Left ventricle myocardium inferior (tissue), 1 donor: ENCODE results near the gene SSR1. TPM values are rescaled to one million over a fixed set of nuclear protein-coding genes. Genes with fewer than 3 reads are reported as not detected.

Experiments
- DNase-seq: peaks from one replicate; pipeline ENCODE4 v3.0.0-alpha.2; 2020
- H3K27ac ChIP-seq: fragments of 200-600 bp; replicated peaks from 2 replicates; pipeline ENCODE4 v1.8.0; 2021
- H3K27me3 ChIP-seq: fragments of 200-600 bp; 2 replicates; pipeline ENCODE4 v1.8.0; 2021; ENCODE audit warnings: low read depth
- H3K36me3 ChIP-seq: fragments of 200-600 bp; 2 replicates; pipeline ENCODE4 v1.8.0; 2021
- H3K4me1 ChIP-seq: fragments of 200-600 bp; 2 replicates; pipeline ENCODE4 v1.8.0; 2021
- H3K4me3 ChIP-seq: fragments of 200-600 bp; 2 replicates; pipeline ENCODE4 v1.8.0; 2021; ENCODE audit warnings: mild to moderate bottlenecking, moderate library complexity
- H3K9me3 ChIP-seq: fragments of 200-600 bp; replicated peaks from 2 replicates; pipeline ENCODE4 v1.8.0; 2021
- CTCF ChIP-seq: fragments of 200-600 bp; IDR thresholded peaks from 2 replicates; pipeline ENCODE4 v1.8.0; 2021; ENCODE audit warnings: antibody characterized with exemption, mild to moderate bottlenecking, borderline replicate concordance
- intact Hi-C: fragments of 100-400 bp; cut with micrococcal nuclease; formaldehyde crosslinking; loops from one replicate; pipeline ENCODE4 v1.11.0; 2022
- total RNA-seq: library from RNA; stranded (reverse); fragmentation: NEBNext Ultra II Directional; extraction: Animal tissue kit (Norgen Biotek cat#: 25700); gene quantifications from one replicate; pipeline ENCODE4 v1.2.1, GENCODE V29; 2021
- donor health status: DM: no; HTN: yes; CAD: no; lungs with severe emphysema.

SSR1 gene
- total RNA-seq, 1 donor from 2014 or later: 53.4 TPM

- Histone ChIP-seq H3K27me3 (no peaks in the 10 kb centered on the region), H3K36me3 (peaks cover 24% of the 10 kb centered on the region), H3K4me3 (no peak overlapping the region), H3K9me3 (no peaks in the 10 kb centered on the region), H3K27ac (peak overlapping the region; percentile 70), H3K4me1 (peaks cover 48% of the 10 kb centered on the region)
- no peak for DNase-seq
- intact Hi-C loops: no loop called here
- TF ChIP-seq CTCF: no peak
These were observed 71.0 kb downstream of the SSR1 start for GRCh38 chr6:7241709-7242645.

GRCh38 chr6:7241160-7241559, 71.8 kb downstream of the SSR1 start:
- no peaks in the 10 kb centered on the region for H3K9me3 ChIP-seq
- peaks cover 55% of the 10 kb centered on the region for H3K4me1 ChIP-seq
- TF ChIP-seq CTCF: no peak
- intact Hi-C loops: no loop called here
- H3K4me3 ChIP-seq: no peak overlapping the region
- DNase-seq: no peak
- peaks cover 15% of the 10 kb centered on the region for H3K36me3 ChIP-seq
- peak overlapping the region; percentile 70 for H3K27ac ChIP-seq
- no peaks in the 10 kb centered on the region for H3K27me3 ChIP-seq

- peaks cover 12% of the 10 kb centered on the region for H3K36me3 ChIP-seq
- H3K4me1 ChIP-seq: peaks cover 63% of the 10 kb centered on the region
- intact Hi-C loops: no loop called here
- no peaks in the 10 kb centered on the region for H3K27me3 ChIP-seq
- H3K9me3 ChIP-seq: no peaks in the 10 kb centered on the region
- TF ChIP-seq CTCF: no peak
- no peak overlapping the region for H3K4me3 ChIP-seq
- no peak for DNase-seq
- H3K27ac ChIP-seq: peak overlapping the region; percentile 70
These were observed 72.6 kb downstream of the SSR1 start for GRCh38 chr6:7240351-7240750.

DNA sequence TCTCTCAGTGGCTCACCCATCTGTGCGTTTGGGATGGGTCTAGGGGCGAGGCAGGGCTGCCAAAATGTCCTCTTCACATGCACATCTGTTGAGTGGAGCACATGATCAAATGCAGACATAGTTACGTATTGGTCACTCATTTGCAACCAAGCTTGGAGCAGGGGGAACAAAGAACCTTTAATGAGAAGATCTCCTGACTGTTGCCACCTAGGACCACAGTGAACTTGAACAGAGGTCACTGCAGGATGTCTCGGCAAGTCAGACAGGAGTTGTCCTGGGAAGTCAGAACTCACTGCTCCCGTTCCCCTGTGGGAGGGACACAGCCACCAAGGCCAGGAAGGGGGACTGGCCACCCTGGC, 73.4 kb downstream of the SSR1 start:
- Histone ChIP-seq H3K36me3 (peaks cover 16% of the 10 kb centered on the region), H3K9me3 (no peaks in the 10 kb centered on the region), H3K27ac (peak overlapping the region; percentile 63), H3K4me3 (no peak overlapping the region), H3K4me1 (peaks cover 71% of the 10 kb centered on the region), H3K27me3 (no peaks in the 10 kb centered on the region)
- DNase-seq: no peak
- no peak for TF ChIP-seq CTCF
- intact Hi-C loops: loop anchor here (10.0 kb wide), 1 partner anchor 515 kb away; no protein-coding TSS in a partner anchor

DNA sequence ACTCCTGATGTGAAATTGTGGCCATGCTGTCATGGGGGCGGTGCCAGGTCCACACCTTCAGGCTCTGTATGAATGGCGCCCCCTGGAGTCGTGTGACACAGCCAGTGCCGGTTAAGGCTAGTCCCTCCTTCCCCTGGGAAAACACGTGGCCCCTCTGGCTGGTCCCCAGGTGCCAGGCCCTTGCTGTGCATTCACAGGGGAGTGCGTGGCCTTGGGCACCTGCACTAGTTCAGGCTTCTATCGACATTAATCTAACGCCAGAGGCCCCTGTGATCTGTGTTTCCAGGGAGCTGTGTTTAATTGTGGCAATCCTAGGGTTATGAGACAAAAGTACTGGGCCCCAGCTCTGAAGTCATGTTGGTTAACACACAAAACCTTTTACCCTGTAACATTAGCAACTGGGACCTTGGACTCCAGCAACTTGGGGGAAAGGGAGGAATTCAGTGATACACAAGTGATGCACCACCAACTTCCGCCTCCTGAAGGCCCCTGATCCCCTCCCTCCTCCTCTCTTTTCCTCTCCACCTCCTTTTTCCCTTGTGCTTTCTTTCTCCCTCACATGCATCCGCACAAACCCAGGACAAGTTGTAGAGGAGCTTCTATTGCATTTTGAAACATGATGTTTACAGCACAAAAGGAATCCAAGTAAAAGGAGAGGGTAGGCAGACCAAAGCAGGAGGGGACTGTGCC, 74.0 kb downstream of the SSR1 start:
- Histone ChIP-seq H3K36me3 (peaks cover 20% of the 10 kb centered on the region), H3K4me3 (no peak overlapping the region), H3K9me3 (no peaks in the 10 kb centered on the region), H3K27ac (peak overlapping the region; percentile 63), H3K4me1 (peaks cover 74% of the 10 kb centered on the region), H3K27me3 (no peaks in the 10 kb centered on the region)
- peak; percentile 78 for TF ChIP-seq CTCF
- intact Hi-C loops: loop anchor here (10.0 kb wide), 1 partner anchor 514 kb away; no protein-coding TSS in a partner anchor
- peak; percentile 87 for DNase-seq
